Mononuclear cell (primary cell): ENCODE data around the gene HBD. TPM values are rescaled to one million over a fixed set of nuclear protein-coding genes. Genes with fewer than 3 reads are reported as not detected.

Experiments
- H3K27me3 ChIP-seq: 2 replicates; pipeline ENCODE4 v1.6.0; 2011; ENCODE audit warnings: low read length, control low read depth; ENCODE audit not compliant: insufficient read depth
- H3K4me1 ChIP-seq: 2 replicates; pipeline ENCODE4 v1.5.1; 2011; ENCODE audit warnings: mild to moderate bottlenecking, low read length, control low read depth; ENCODE audit not compliant: insufficient read depth
- H3K4me3 ChIP-seq: 2 replicates; pipeline ENCODE4 v1.5.1; 2011; ENCODE audit warnings: mild to moderate bottlenecking, low read length, moderate library complexity
- H3K9me3 ChIP-seq: 2 replicates; pipeline ENCODE4 v1.5.1; 2011; ENCODE audit warnings: low read depth, mild to moderate bottlenecking, control low read depth, low read length
- total RNA-seq: library from RNA; depleted of rRNA; stranded (reverse); fragments of >200 nt; gene quantifications from one replicate; pipeline ENCODE4 v1.2.3, GENCODE V29; 2012

The HBD gene
- total RNA-seq, 1 donor: 0.94 TPM

DNA sequence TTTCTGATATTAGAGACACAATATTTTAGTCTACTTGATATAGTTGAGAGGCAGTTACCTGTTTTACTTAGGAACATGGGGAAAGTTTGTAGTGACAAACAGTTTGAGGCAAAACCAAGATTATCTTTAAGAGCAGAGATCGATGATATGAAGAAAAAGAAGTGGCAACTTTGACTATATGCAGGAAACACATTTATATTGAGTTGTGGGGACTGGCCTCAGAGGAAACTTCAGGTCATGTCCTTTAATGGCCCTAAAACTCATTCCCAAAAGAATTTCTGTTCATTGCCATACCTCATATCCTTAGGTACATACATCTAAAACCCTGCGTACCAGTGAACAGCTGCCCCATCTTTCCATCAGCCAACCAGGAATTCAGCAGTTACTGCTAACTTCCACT is 10.9 kb upstream of the HBD start:
- H3K27me3 ChIP-seq: no peaks in the 10 kb centered on the region
- no peaks in the 10 kb centered on the region for H3K4me1 ChIP-seq
- no peaks in the 10 kb centered on the region for H3K9me3 ChIP-seq
- H3K4me3 ChIP-seq: no peak overlapping the region

- Histone ChIP-seq H3K4me3 (no peak overlapping the region), H3K9me3 (no peaks in the 10 kb centered on the region), H3K4me1 (no peaks in the 10 kb centered on the region), H3K27me3 (no peaks in the 10 kb centered on the region)
Observed at GRCh38 chr11:5243816-5244180, 9.5 kb upstream of the HBD start.

GRCh38 chr11:5242933-5243815 is 8.9 kb upstream of the HBD start:
- Histone ChIP-seq H3K4me3 (no peak overlapping the region), H3K4me1 (no peaks in the 10 kb centered on the region), H3K27me3 (no peaks in the 10 kb centered on the region), H3K9me3 (no peaks in the 10 kb centered on the region)

DNA sequence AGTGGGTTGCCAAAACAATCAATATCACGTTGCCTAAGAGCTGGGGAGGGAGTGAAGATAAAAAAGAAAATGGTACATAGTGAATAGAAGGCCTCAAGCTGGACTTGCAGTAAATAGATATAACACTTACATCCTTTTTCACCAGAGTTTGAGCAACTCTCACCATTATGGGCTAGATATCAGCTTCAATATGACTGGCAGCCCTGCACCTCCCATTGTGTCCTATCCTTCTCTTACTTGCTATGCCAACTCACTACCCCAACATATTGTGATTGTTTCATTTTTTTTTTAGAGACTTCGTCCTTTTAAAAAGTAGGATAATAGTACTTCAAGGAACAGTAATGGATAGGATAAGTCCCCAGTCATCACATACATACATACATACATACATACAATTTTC is 7.9 kb upstream of the HBD start:
- H3K9me3 ChIP-seq: no peaks in the 10 kb centered on the region
- no peak overlapping the region for H3K4me3 ChIP-seq
- H3K4me1 ChIP-seq: no peaks in the 10 kb centered on the region
- H3K27me3 ChIP-seq: no peaks in the 10 kb centered on the region

DNA sequence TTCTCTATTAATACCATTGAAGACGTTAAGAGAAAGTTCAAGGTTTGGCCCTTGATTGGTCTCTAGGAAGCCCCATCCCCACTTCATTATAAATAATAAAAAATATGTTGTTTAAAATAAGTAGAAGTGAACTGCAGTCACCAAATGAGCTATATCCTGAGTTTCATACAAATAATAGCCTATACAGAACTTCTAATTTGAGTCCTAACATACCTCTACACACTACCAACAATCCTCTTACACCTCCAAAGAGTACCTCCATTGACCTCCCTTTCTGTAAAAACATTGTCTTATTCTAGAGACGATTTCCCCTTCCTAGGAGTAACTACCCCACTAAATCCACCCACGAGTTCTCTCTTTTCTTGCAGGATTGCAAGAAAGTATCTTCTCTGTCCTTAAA is 7.2 kb upstream of the HBD start:
- H3K4me3 ChIP-seq: no peak overlapping the region

DNA sequence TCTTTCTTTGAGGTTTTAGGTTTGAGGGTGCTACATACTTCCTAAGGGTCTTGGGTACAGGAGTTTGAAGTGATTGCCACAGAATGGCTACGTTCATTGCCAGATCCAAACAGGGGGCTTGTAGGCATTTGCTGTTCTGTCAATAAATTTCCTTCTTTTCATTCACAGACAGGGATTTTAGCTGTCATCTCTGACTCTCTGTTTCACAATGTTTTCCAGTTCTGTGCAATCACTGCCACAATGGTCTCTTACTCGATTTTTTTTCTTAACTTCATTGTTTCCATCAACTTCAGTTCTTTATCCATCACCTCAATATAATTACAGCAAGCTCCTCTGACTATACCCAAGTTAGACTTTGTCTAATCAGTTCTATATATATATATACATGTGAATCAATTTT is 6.2 kb upstream of the HBD start:
- Histone ChIP-seq H3K4me3 (no peak overlapping the region), H3K27me3 (no peaks in the 10 kb centered on the region), H3K4me1 (no peaks in the 10 kb centered on the region), H3K9me3 (no peaks in the 10 kb centered on the region)

More for the DNA sequence above, 7.2 kb upstream of the HBD start:
- Histone ChIP-seq H3K27me3 (no peaks in the 10 kb centered on the region), H3K9me3 (no peaks in the 10 kb centered on the region), H3K4me1 (no peaks in the 10 kb centered on the region)

- no peaks in the 10 kb centered on the region for H3K27me3 ChIP-seq
- no peaks in the 10 kb centered on the region for H3K4me1 ChIP-seq
- H3K4me3 ChIP-seq: no peak overlapping the region
- no peaks in the 10 kb centered on the region for H3K9me3 ChIP-seq
Observed at GRCh38 chr11:5240056-5240455, 5.8 kb upstream of the HBD start.

- Histone ChIP-seq H3K9me3 (no peaks in the 10 kb centered on the region), H3K4me1 (no peaks in the 10 kb centered on the region), H3K27me3 (no peaks in the 10 kb centered on the region), H3K4me3 (no peak overlapping the region)
Observed at GRCh38 chr11:5239046-5239445, 4.8 kb upstream of the HBD start.

DNA sequence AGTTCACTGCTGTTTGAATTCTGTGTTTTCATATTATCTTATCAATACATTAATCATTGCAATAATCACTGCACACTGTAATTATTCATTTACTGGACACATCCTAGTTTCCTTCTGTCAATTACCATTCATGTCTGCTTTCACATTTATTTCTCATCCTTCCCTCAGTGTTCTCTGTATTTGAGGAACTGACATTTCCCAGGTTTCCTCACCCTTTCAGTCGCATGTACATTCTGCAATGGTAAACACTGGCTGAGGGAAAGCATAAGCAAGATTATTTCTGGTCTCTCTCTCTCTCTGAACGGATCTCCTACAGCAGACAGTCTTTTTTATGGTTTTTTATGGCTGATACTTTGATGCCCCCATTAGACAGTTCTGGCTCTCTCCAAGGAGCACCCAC is 4.2 kb upstream of the HBD start:
- no peaks in the 10 kb centered on the region for H3K27me3 ChIP-seq
- H3K9me3 ChIP-seq: no peaks in the 10 kb centered on the region
- no peak overlapping the region for H3K4me3 ChIP-seq
- no peaks in the 10 kb centered on the region for H3K4me1 ChIP-seq

DNA sequence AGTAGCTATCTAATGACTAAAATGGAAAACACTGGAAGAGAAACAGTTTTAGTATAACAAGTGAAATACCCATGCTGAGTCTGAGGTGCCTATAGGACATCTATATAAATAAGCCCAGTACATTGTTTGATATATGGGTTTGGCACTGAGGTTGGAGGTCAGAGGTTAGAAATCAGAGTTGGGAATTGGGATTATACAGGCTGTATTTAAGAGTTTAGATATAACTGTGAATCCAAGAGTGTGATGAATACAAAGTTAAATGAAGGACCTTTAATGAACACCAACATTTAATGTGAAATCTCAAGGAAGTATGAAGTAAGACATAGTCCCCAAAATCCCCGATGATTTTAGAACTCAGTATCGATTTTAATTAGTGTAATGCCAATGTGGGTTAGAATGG is 3.1 kb upstream of the HBD start:
- Histone ChIP-seq H3K4me1 (no peaks in the 10 kb centered on the region), H3K27me3 (no peaks in the 10 kb centered on the region), H3K9me3 (no peaks in the 10 kb centered on the region)

DNA sequence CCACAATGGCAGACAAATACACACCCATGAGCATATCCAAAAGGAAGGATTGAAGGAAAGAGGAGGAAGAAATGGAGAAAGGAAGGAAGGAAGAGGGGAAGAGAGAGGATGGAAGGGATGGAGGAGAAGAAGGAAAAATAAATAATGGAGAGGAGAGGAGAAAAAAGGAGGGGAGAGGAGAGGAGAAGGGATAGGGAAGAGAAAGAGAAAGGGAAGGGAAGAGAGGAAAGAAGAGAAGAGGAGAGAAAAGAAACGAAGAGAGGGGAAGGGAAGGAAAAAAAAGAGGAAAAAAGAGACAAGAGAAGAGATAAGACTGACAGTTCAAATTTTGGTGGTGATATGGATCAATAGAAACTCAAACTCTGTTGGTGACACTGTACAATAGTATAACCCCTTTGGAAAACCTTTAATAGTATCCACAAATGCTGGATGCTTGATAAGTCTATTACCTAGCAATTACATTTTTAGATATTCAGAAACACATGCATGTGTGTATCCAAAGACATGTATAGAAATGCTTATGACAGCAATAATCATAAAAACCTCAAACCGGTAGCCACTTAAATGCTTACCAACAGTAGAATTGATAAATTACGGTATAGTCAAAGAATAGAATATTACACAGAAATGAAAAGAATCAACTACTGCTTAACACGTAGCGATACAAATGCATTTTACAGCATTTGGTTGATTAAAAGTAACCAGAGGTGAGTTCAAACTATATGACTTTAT is 1.2 kb upstream of the HBD start:
- H3K9me3 ChIP-seq: no peaks in the 10 kb centered on the region
- H3K4me1 ChIP-seq: no peaks in the 10 kb centered on the region
- no peaks in the 10 kb centered on the region for H3K27me3 ChIP-seq
- no peak overlapping the region for H3K4me3 ChIP-seq

More for the DNA sequence above, 3.1 kb upstream of the HBD start:
- H3K4me3 ChIP-seq: no peak overlapping the region

- no peaks in the 10 kb centered on the region for H3K4me1 ChIP-seq
- H3K27me3 ChIP-seq: no peaks in the 10 kb centered on the region
- H3K4me3 ChIP-seq: no peak overlapping the region
- no peaks in the 10 kb centered on the region for H3K9me3 ChIP-seq
Observed at GRCh38 chr11:5233307-5233706, 976 bp downstream of the HBD start.

GRCh38 chr11:5232821-5233220 is 1.5 kb downstream of the HBD start:
- H3K27me3 ChIP-seq: no peaks in the 10 kb centered on the region
- no peaks in the 10 kb centered on the region for H3K4me1 ChIP-seq
- H3K4me3 ChIP-seq: no peak overlapping the region
- no peaks in the 10 kb centered on the region for H3K9me3 ChIP-seq

DNA sequence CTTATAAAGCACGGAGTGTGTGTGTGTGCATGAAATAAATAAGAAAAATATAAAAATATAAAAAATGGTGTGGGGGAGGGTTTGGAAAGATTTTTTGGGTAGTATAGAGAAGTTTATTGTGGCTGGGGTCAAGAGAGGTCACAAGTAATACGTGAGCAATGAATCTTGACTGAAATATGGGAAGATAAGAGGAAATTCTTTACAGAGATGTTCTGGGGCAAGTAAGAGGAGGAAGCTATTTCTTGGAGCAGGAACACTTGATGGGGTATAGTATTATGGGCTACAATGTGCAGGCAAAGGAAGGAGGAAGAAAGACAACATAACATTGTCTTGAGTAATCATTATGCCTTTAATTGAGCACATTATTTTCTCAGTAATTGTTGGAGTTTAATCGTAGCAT is 2.1 kb downstream of the HBD start:
- no peak overlapping the region for H3K4me3 ChIP-seq
- no peaks in the 10 kb centered on the region for H3K9me3 ChIP-seq
- H3K27me3 ChIP-seq: no peaks in the 10 kb centered on the region
- no peaks in the 10 kb centered on the region for H3K4me1 ChIP-seq

- no peak overlapping the region for H3K4me3 ChIP-seq
- no peaks in the 10 kb centered on the region for H3K4me1 ChIP-seq
- H3K27me3 ChIP-seq: no peaks in the 10 kb centered on the region
- no peaks in the 10 kb centered on the region for H3K9me3 ChIP-seq
Observed at GRCh38 chr11:5231111-5231510, 3.2 kb downstream of the HBD start.

- no peak overlapping the region for H3K4me3 ChIP-seq
- no peaks in the 10 kb centered on the region for H3K4me1 ChIP-seq
- no peaks in the 10 kb centered on the region for H3K27me3 ChIP-seq
- H3K9me3 ChIP-seq: no peaks in the 10 kb centered on the region
Observed at GRCh38 chr11:5230266-5230665, 4.0 kb downstream of the HBD start.
